Adrenal gland (tissue), 5 donors: ENCODE measurements around the gene CFAP97D2.

Source experiments
- POLR2A ChIP-seq, 2 donors: fragments of 450-650 bp; IDR thresholded peaks; one replicate each; pipeline ENCODE4 v1.6.1; 2017; ENCODE audit warnings: antibody characterized with exemption in 2 of 2, mild to moderate bottlenecking in 2 of 2, moderate library complexity in 1 of 2
- TF ChIP-seq, protein P1 (sequence below), 6 experiments: fragments of 450-650 bp in 4 of 6; fragments of 200-600 bp in 2 of 6; sonication (generic) in 1 of 6; IDR thresholded peaks; 1 replicate in 5 of 6; 2 replicates in 1 of 6; pipeline versions ENCODE4 v1.5.1 to v1.8.0; 2016 to 2021; ENCODE audit warnings: antibody characterized with exemption in 6 of 6, mild to moderate bottlenecking in 2 of 6, moderate library complexity in 1 of 6
- donor health status: DM: no; HTN: no; CAD: no.

DNA sequence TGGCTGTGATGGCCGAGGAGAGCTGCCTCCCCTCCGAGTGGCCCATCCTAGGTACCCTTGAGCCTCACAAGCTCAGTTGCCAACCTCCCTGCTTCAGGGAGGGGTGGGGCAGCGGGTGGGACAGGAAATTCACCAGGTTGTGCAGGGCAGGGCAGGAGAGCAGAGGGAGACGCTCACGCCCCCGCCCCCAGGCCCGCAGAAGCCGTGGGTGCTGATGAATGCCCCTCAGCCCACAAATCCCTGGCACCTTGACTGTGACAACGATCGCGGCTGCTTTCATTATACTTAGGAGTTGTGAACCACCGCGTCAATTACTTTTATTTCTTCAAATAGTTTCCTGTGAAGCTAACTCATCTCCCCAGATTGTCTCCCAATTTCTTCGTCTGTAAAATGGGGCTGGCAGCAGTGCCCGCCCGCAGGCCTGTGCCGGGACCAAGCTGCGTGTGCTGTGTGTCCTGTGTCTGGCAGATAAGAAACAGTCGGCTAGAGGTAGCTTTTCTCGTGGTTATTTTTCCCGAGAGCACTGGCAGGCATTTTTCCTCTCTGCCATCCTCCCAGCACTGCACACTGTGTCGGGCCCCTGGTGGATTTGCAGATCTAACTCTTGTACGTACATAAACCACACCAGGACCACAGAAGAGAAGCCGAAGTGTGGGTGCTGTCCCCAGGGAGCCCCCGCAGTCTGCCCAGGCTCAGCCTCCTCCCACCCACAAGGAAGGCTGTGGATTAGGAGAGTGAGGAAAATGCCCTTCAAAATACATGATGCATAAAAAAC lies 38.7 kb upstream of the CFAP97D2 start:
- TF ChIP-seq, protein P1, sequence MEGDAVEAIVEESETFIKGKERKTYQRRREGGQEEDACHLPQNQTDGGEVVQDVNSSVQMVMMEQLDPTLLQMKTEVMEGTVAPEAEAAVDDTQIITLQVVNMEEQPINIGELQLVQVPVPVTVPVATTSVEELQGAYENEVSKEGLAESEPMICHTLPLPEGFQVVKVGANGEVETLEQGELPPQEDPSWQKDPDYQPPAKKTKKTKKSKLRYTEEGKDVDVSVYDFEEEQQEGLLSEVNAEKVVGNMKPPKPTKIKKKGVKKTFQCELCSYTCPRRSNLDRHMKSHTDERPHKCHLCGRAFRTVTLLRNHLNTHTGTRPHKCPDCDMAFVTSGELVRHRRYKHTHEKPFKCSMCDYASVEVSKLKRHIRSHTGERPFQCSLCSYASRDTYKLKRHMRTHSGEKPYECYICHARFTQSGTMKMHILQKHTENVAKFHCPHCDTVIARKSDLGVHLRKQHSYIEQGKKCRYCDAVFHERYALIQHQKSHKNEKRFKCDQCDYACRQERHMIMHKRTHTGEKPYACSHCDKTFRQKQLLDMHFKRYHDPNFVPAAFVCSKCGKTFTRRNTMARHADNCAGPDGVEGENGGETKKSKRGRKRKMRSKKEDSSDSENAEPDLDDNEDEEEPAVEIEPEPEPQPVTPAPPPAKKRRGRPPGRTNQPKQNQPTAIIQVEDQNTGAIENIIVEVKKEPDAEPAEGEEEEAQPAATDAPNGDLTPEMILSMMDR (IDR thresholded peaks at IDR 0.05): no peak
- no peak for TF ChIP-seq POLR2A (IDR thresholded peaks at IDR 0.05)
